ENCODE results near the gene CAB39L. TPM values are rescaled to one million over a fixed set of nuclear protein-coding genes. Genes with fewer than 3 reads are reported as not detected.

The CAB39L gene
- total and polyA plus RNA-seq, 4 donors, result 1.8 to 5.1 (median 2.1) TPM

DNA sequence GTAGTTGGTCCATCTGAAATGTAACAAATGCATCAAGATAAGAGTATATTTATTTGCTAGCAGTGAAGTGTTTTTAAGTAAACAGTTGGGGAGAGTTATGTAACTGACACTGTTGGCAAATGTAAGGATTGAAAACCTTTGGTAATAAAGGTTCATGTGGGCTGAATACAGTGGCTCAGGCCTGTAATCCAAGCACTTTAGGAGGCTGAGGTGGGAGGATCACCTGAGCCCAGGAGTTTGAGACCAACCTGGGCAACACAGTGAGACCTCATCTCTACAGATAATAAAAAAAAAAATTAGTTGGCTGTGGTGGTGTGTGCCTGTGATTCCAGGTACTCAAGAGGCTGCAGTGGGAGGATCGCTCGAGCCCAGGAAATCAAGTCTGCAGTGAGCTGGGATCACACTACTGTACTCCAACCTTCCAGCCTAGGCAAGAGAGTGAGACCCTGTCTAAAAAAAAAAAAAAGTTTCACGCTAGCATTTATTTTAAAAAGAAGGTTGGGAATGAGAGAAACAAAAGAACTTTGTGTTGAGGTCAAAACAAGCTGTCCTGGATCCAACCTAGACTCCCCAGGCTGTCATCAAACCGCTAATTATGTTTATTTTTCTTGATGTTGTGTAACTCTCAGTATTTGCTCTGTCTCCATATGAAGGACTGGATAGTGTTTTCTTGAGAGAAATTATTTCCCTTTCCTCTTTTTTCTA is 20.9 kb upstream of the CAB39L start:
- Histone ChIP-seq H3K36me3 (ENCODE audit: control insufficient read depth in 4 of 4, insufficient read depth in 3 of 4, low read depth in 1 of 4, low read length in 3 of 4) (peaks cover 3 to 27% (median 16%) of the 10 kb centered on the region in 4 donors), H3K9ac (ENCODE audit: low read depth in 1 of 2, low read length in 2 of 2) (no peak overlapping the region), H3K4me1 (ENCODE audit: control insufficient read depth in 4 of 4, insufficient read depth in 4 of 4, low read length in 3 of 4) (peaks cover 2 to 25% (median 12%) of the 10 kb centered on the region in 4 donors), H3K27me3 (ENCODE audit: control insufficient read depth in 4 of 4, insufficient read depth in 4 of 4, low read length in 3 of 4) (no peaks in the 10 kb centered on the region), H3K27ac (ENCODE audit: low read depth in 1 of 2, low read length in 2 of 2) (peak overlapping the region; percentile 59 to 67), H3K4me3 (ENCODE audit: low read depth in 1 of 3, low read length in 3 of 3) (no peak overlapping the region), H3K9me3 (ENCODE audit: control insufficient read depth in 4 of 4, low read length in 3 of 4) (peaks cover 0 to 2% (median 0%) of the 10 kb centered on the region in 4 donors)
- DNase-seq (ENCODE audit: low spot score), result no peak
- TF ChIP-seq, protein P1, sequence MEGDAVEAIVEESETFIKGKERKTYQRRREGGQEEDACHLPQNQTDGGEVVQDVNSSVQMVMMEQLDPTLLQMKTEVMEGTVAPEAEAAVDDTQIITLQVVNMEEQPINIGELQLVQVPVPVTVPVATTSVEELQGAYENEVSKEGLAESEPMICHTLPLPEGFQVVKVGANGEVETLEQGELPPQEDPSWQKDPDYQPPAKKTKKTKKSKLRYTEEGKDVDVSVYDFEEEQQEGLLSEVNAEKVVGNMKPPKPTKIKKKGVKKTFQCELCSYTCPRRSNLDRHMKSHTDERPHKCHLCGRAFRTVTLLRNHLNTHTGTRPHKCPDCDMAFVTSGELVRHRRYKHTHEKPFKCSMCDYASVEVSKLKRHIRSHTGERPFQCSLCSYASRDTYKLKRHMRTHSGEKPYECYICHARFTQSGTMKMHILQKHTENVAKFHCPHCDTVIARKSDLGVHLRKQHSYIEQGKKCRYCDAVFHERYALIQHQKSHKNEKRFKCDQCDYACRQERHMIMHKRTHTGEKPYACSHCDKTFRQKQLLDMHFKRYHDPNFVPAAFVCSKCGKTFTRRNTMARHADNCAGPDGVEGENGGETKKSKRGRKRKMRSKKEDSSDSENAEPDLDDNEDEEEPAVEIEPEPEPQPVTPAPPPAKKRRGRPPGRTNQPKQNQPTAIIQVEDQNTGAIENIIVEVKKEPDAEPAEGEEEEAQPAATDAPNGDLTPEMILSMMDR (IDR thresholded peaks at IDR 0.05; ENCODE audit: low read depth, low read length, missing input control), result no peak
- peak; percentile 32 for TF ChIP-seq YY1 (IDR thresholded peaks at IDR 0.05)
- peak; percentile 68 to 69 for TF ChIP-seq HNF4A (conservative IDR thresholded peaks at IDR 0.05)
- TF ChIP-seq, protein P2, sequence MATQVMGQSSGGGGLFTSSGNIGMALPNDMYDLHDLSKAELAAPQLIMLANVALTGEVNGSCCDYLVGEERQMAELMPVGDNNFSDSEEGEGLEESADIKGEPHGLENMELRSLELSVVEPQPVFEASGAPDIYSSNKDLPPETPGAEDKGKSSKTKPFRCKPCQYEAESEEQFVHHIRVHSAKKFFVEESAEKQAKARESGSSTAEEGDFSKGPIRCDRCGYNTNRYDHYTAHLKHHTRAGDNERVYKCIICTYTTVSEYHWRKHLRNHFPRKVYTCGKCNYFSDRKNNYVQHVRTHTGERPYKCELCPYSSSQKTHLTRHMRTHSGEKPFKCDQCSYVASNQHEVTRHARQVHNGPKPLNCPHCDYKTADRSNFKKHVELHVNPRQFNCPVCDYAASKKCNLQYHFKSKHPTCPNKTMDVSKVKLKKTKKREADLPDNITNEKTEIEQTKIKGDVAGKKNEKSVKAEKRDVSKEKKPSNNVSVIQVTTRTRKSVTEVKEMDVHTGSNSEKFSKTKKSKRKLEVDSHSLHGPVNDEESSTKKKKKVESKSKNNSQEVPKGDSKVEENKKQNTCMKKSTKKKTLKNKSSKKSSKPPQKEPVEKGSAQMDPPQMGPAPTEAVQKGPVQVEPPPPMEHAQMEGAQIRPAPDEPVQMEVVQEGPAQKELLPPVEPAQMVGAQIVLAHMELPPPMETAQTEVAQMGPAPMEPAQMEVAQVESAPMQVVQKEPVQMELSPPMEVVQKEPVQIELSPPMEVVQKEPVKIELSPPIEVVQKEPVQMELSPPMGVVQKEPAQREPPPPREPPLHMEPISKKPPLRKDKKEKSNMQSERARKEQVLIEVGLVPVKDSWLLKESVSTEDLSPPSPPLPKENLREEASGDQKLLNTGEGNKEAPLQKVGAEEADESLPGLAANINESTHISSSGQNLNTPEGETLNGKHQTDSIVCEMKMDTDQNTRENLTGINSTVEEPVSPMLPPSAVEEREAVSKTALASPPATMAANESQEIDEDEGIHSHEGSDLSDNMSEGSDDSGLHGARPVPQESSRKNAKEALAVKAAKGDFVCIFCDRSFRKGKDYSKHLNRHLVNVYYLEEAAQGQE (IDR thresholded peaks at IDR 0.05), result no peak
- TF ChIP-seq JUND (IDR thresholded peaks at IDR 0.05), result peak in 1 of 2 donors; percentile 12
- TF ChIP-seq HNF4G (IDR thresholded peaks at IDR 0.05), result no peak
- no peak for TF ChIP-seq RAD21 (IDR thresholded peaks at IDR 0.05)
- no peak for TF ChIP-seq GABPA (IDR thresholded peaks at IDR 0.05 in 1 of 2, conservative IDR thresholded peaks at IDR 0.05 in 1 of 2)
- TF ChIP-seq, protein P3, sequence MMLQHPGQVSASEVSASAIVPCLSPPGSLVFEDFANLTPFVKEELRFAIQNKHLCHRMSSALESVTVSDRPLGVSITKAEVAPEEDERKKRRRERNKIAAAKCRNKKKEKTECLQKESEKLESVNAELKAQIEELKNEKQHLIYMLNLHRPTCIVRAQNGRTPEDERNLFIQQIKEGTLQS (IDR thresholded peaks at IDR 0.05), result no peak
- TF ChIP-seq RXRA (IDR thresholded peaks at IDR 0.05), result peak; percentile 60 to 65
- no peak for TF ChIP-seq FOXA1 (IDR thresholded peaks at IDR 0.05)
- TF ChIP-seq, protein P4, sequence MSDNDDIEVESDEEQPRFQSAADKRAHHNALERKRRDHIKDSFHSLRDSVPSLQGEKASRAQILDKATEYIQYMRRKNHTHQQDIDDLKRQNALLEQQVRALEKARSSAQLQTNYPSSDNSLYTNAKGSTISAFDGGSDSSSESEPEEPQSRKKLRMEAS (IDR thresholded peaks at IDR 0.05), result no peak
- peak; percentile 31 for TF ChIP-seq SP1 (IDR thresholded peaks at IDR 0.05)
- 42% methylated on average over 4 of the region's 4 CpGs for WGBS

DNA sequence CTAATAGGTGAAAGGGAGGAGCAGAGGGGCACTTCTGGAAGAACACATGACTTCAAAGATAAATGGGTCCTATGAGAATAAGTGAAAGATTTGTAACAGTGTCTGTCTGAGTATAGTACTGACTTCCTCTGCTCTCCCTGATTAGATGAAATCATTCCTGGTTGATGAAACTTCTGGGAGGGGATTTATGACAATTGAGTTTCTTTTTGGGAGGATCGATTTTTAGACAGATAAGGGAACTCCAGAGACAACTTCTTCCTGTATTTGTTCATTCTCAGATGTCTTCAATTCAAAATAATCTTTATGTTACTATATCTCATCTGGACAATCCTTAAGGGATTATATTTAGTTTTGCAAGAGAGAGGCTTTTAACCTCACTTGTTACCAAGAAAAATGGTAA is 20.2 kb upstream of the CAB39L start:
- Histone ChIP-seq H3K27ac (ENCODE audit: low read depth in 1 of 2, low read length in 2 of 2) (no peak overlapping the region), H3K36me3 (ENCODE audit: control insufficient read depth in 4 of 4, insufficient read depth in 3 of 4, low read depth in 1 of 4, low read length in 3 of 4) (peaks cover 3 to 24% (median 16%) of the 10 kb centered on the region in 4 donors)
- 61% methylated on average over 1 of the region's 1 CpG for WGBS

More for the DNA sequence above, 20.2 kb upstream of the CAB39L start:
- peaks cover 2 to 25% (median 12%) of the 10 kb centered on the region in 4 donors for H3K4me1 ChIP-seq (ENCODE audit: control insufficient read depth in 4 of 4, insufficient read depth in 4 of 4, low read length in 3 of 4)
- H3K9ac ChIP-seq (ENCODE audit: low read depth in 1 of 2, low read length in 2 of 2), result no peak overlapping the region
- no peak overlapping the region for H3K4me3 ChIP-seq (ENCODE audit: low read depth in 1 of 3, low read length in 3 of 3)
- DNase-seq (ENCODE audit: low spot score), result no peak
- no peak for TF ChIP-seq JUND (IDR thresholded peaks at IDR 0.05)
- TF ChIP-seq, protein P1 (IDR thresholded peaks at IDR 0.05; ENCODE audit: low read depth, low read length, missing input control), result no peak
- peaks cover 0 to 2% (median 0%) of the 10 kb centered on the region in 4 donors for H3K9me3 ChIP-seq (ENCODE audit: control insufficient read depth in 4 of 4, low read length in 3 of 4)
- H3K27me3 ChIP-seq (ENCODE audit: control insufficient read depth in 4 of 4, insufficient read depth in 4 of 4, low read length in 3 of 4), result no peaks in the 10 kb centered on the region

Data from liver (tissue), 9 donors.